Duodenal mucosa (tissue), 2 donors: ENCODE results near the gene SKA3.
A peak's percentile ranks its signal among the peaks of the same experiment; 100 is the strongest.
"Not testable (repeated sequence)": the region's sequence is repeated elsewhere in the genome, so short reads cannot be mapped to it uniquely, and the experiment has no call there.

Experiments used
- H3K27ac ChIP-seq: one replicate; pipeline ENCODE4 v1.7.0; 2013; ENCODE audit warnings: low read depth, low read length
- H3K27me3 ChIP-seq, 2 donors: one replicate each; pipeline ENCODE4 v1.7.0; 2013; ENCODE audit warnings: low read length in 2 of 2, control low read depth in 1 of 2; ENCODE audit not compliant: insufficient read depth in 2 of 2, control insufficient read depth in 1 of 2
- H3K36me3 ChIP-seq, 2 donors: one replicate each; pipeline ENCODE4 v1.7.0; 2013; ENCODE audit warnings: low read length in 2 of 2, control low read depth in 1 of 2; ENCODE audit not compliant: insufficient read depth in 2 of 2, control insufficient read depth in 1 of 2
- H3K4me1 ChIP-seq, 2 donors: one replicate each; pipeline ENCODE4 v1.7.0; 2013; ENCODE audit warnings: low read length in 2 of 2, control low read depth in 1 of 2; ENCODE audit not compliant: insufficient read depth in 2 of 2, control insufficient read depth in 1 of 2
- H3K4me3 ChIP-seq, 2 donors: one replicate each; pipeline ENCODE4 v1.7.0; 2013; ENCODE audit warnings: low read length in 2 of 2, low read depth in 1 of 2
- H3K9ac ChIP-seq, 2 donors: one replicate each; pipeline ENCODE4 v1.7.0; 2013; ENCODE audit warnings: low read length in 2 of 2, low read depth in 1 of 2
- H3K9me3 ChIP-seq, 2 donors: one replicate each; pipeline ENCODE4 v1.7.0; 2013; ENCODE audit warnings: low read length in 2 of 2, control low read depth in 1 of 2; ENCODE audit not compliant: control insufficient read depth in 1 of 2

The SKA3 gene

DNA sequence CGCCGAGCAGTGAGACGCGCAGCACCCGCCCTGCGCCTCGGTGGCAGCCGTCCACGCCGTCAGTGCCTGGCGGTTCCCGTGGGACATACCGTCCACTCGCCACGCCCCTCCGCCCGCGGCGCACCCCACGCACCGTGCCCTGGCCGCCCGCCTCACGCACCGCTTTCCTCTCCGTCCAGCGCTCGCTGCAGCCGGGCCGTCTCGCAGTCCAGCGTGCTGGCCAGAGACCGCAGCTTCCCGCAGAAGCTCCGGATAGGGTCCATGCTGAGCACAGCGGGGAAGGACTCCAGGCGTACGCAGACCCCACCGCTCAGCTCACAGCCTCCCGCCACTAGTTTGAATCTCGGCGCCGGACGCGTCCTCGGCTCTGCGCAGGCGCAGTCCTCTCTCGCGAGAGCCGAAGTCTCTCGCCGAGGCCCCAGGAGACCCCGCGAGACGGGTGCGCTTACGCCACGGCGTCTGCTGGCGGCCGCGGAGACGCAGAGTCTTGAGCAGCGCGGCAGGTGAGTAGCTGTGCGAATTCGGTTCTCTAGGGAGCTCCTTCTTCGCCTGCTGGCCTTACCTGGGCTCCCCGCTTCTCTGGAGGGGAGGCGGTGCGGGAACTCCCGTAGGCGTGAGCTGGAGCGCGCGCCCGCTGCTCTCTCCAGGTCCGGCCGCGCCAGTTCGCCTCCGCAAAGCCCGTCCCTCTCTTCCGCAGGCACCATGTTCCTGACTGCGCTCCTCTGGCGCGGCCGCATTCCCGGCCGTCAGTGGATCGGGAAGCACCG, at the start of gene SKA3, which contains the start of gene MRPL57:
TSS of gene SKA3 (minus strand) at position 338 of the 767 bp plus-strand sequence. CDS start at position 263, 75 bp downstream.
TSS of gene MRPL57 (plus strand) at position 444 of the 767 bp plus-strand sequence. CDS start at position 703, 259 bp downstream.
- H3K4me3 ChIP-seq: peak within 1 kb of the TSS; percentile 91 to 94
- peaks cover 4 to 14% of the 10 kb centered on the region in 2 donors for H3K4me1 ChIP-seq
- no peaks in the 10 kb centered on the region for H3K36me3 ChIP-seq
- H3K27me3 ChIP-seq: no peaks in the 10 kb centered on the region
- H3K27ac ChIP-seq: peak within 1 kb of the TSS; percentile 97
- no peaks in the 10 kb centered on the region for H3K9me3 ChIP-seq
- H3K9ac ChIP-seq: peak within 1 kb of the TSS; percentile 96

GRCh38 chr13:21225082-21225481, 48.7 kb upstream of the SKA3 start:
- no peaks in the 10 kb centered on the region for H3K27me3 ChIP-seq
- H3K4me3 ChIP-seq: no peak overlapping the region
- H3K9ac ChIP-seq: no peak overlapping the region
- H3K4me1 ChIP-seq: no peaks in the 10 kb centered on the region
- no peak overlapping the region for H3K27ac ChIP-seq
- peaks cover 0 to 13% of the 10 kb centered on the region in 2 donors for H3K9me3 ChIP-seq
- no peaks in the 10 kb centered on the region for H3K36me3 ChIP-seq

- Histone ChIP-seq H3K36me3 (no peaks in the 10 kb centered on the region), H3K4me3 (no peak overlapping the region), H3K4me1 (no peaks in the 10 kb centered on the region)
Observed at GRCh38 chr13:21221268-21221667, 44.9 kb upstream of the SKA3 start.

DNA sequence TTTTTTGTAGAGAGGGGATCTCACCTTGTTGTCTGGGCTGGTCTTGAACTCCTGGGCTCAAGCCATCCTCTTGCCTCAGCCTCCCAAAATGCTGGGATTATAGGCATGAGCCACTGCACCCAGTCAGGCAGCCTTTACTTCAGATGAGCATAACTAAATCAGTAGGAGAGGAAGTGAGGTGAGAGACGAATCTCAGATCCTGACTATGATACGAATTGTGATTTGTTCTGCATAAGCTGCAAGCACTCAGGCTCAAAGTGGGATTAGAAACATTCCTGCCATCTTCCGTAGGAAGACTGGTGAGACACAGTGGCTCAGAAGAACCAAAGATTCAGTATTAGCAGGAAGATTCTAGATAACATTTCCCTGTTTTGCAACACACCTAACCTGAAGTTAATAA, 43.4 kb upstream of the SKA3 start:
- H3K36me3 ChIP-seq, H3K27ac ChIP-seq, H3K4me3 ChIP-seq, H3K4me1 ChIP-seq, H3K9ac ChIP-seq, H3K27me3 ChIP-seq: not testable (repeated sequence)
- H3K9me3 ChIP-seq: peaks cover 0 to 13% of the 10 kb centered on the region in 2 donors

More at GRCh38 chr13:21221268-21221667, 44.9 kb upstream of the SKA3 start:
- Histone ChIP-seq H3K27ac (no peak overlapping the region), H3K9me3 (peaks cover 0 to 13% of the 10 kb centered on the region in 2 donors), H3K9ac (no peak overlapping the region), H3K27me3 (no peaks in the 10 kb centered on the region)

DNA sequence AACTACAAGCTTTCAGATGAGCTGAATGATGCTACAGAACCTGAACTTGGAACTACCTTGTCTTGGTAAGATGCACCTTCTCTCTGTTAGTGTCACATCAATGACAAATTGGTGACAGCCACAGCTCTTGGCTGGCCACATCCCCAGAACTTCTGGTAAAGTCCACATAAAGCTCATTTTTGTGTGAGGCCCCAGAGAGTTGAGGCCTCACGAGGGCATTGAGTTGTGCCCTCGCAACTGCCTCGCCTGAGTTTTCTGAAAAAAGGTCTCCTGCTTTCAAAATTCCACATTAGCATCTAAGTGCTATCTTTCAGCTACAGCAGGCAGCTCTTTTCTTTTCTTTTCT, 42.7 kb upstream of the SKA3 start:
- no peak overlapping the region for H3K9ac ChIP-seq
- no peak overlapping the region for H3K4me3 ChIP-seq
- H3K36me3 ChIP-seq: no peaks in the 10 kb centered on the region
- no peaks in the 10 kb centered on the region for H3K4me1 ChIP-seq
- H3K27ac ChIP-seq: no peak overlapping the region
- no peaks in the 10 kb centered on the region for H3K27me3 ChIP-seq
- H3K9me3 ChIP-seq: peaks cover 0 to 13% of the 10 kb centered on the region in 2 donors

DNA sequence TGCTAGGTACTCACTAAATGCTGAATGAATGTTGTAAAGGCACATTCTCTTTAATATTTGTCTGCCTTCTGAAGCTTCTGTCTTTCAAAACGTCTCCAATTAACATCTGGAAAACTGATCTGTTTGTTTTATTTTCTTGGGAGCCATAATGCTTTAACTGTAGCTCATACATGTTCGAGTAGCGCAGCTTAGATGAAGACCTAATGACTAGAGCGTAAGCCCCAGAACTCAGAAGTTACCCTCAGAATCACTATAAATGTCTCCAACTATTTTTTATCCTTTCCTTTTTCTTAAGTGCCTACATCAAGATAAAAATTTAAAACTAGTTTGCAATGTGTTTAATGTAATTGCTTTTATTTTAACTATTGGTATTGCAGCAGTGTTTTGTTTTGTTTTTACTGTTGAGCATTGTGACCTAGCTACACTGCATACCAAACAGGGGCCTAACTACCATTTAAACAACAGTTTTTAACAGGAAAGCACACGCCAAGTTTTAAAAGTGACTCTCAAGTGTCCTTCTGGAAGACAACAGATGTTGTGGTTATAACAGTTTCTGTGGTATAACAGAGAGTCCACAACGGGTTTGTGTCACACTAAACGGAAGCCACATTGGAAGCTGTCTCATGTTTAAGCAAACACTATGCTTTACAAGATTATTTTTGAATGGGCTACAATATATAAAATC, 42.1 kb upstream of the SKA3 start:
- H3K9me3 ChIP-seq: peaks cover 0 to 13% of the 10 kb centered on the region in 2 donors
- no peak overlapping the region for H3K27ac ChIP-seq
- H3K4me3 ChIP-seq: no peak overlapping the region
- H3K36me3 ChIP-seq: no peaks in the 10 kb centered on the region
- no peaks in the 10 kb centered on the region for H3K4me1 ChIP-seq
- H3K27me3 ChIP-seq: no peaks in the 10 kb centered on the region
- H3K9ac ChIP-seq: no peak overlapping the region

DNA sequence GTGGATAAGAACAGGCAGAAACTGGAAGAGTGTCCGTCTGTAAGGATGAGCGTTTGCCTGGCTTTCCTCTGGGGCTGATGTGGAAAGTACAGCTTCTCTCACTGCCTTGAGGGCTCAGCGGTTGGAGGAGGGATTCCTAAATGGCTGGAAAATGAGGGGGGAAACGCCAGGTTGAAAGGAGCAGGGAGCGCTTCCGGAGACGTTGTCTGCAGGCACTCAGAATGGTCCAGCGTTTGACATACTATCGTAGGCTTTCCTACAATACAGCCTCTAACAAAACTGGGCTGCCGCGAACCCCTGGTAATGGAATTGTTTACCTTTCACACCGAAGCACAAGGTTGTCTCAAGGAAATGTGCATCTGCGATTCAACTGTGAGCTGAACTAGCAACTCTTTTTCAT, 40.0 kb upstream of the SKA3 start:
- H3K4me3 ChIP-seq: no peak overlapping the region

GRCh38 chr13:21215419-21215818, 39.1 kb upstream of the SKA3 start:
- H3K4me1 ChIP-seq, H3K27ac ChIP-seq, H3K27me3 ChIP-seq, H3K36me3 ChIP-seq, H3K9me3 ChIP-seq, H3K9ac ChIP-seq, H3K4me3 ChIP-seq: not testable (repeated sequence)

More for the DNA sequence above, 40.0 kb upstream of the SKA3 start:
- H3K27ac ChIP-seq: no peak overlapping the region
- H3K9me3 ChIP-seq: peaks cover 0 to 3% of the 10 kb centered on the region in 2 donors
- no peak overlapping the region for H3K9ac ChIP-seq
- no peaks in the 10 kb centered on the region for H3K27me3 ChIP-seq
- H3K36me3 ChIP-seq: no peaks in the 10 kb centered on the region
- no peaks in the 10 kb centered on the region for H3K4me1 ChIP-seq

GRCh38 chr13:21212138-21212775, 35.9 kb upstream of the SKA3 start:
- no peak overlapping the region for H3K9ac ChIP-seq
- no peaks in the 10 kb centered on the region for H3K4me1 ChIP-seq
- H3K9me3 ChIP-seq: no peaks in the 10 kb centered on the region
- H3K27ac ChIP-seq: no peak overlapping the region
- H3K27me3 ChIP-seq: no peaks in the 10 kb centered on the region
- H3K4me3 ChIP-seq: no peak overlapping the region
- no peaks in the 10 kb centered on the region for H3K36me3 ChIP-seq

- no peak overlapping the region for H3K9ac ChIP-seq
- no peaks in the 10 kb centered on the region for H3K36me3 ChIP-seq
- H3K27ac ChIP-seq: no peak overlapping the region
- no peaks in the 10 kb centered on the region for H3K27me3 ChIP-seq
- H3K4me1 ChIP-seq: no peaks in the 10 kb centered on the region
- H3K9me3 ChIP-seq: no peaks in the 10 kb centered on the region
- no peak overlapping the region for H3K4me3 ChIP-seq
Observed at GRCh38 chr13:21208652-21209154, 32.4 kb upstream of the SKA3 start.
